Loucy (cell line): ENCODE results near the gene ALDH1L1.

Experiments used
- CTCF ChIP-seq: fragments of 200-600 bp; sonication (generic); conservative IDR thresholded peaks from 2 replicates; pipeline ENCODE4 v1.5.1; 2014; ENCODE audit warnings: mild to moderate bottlenecking, antibody characterized with exemption, low read length
- EZH2phosphoT487 ChIP-seq: fragments of 200-600 bp; IDR thresholded peaks from 2 replicates; pipeline ENCODE4 v1.6.1; 2018; ENCODE audit warnings: antibody characterized with exemption, mild to moderate bottlenecking, moderate library complexity, borderline replicate concordance

GRCh38 chr3:126067959-126068358 is 112.4 kb downstream of the ALDH1L1 start:
- TF ChIP-seq CTCF, result no peak
- no peak for TF ChIP-seq EZH2phosphoT487
